Germinal center (tissue), 1 donor: ENCODE data around the gene TYMP.
"Not testable (repeated sequence)": the region's sequence is repeated elsewhere in the genome, so short reads cannot be mapped to it uniquely, and the experiment has no call there.

ENCODE experiments used
- DNase-seq: peaks from one replicate; pipeline ENCODE4 v3.0.0; 2012; ENCODE audit warnings: mixed read lengths, low spot score

TYMP gene

GRCh38 chr22:50524676-50525103, 5.1 kb downstream of the TYMP start:
- DNase-seq, result no peak

GRCh38 chr22:50523806-50524675, 5.8 kb downstream of the TYMP start:
- no peak for DNase-seq

- DNase-seq, result no peak
Measured at GRCh38 chr22:50523458-50523805, 6.4 kb downstream of the TYMP start.

GRCh38 chr22:50522806-50523438, 6.9 kb downstream of the TYMP start:
- DNase-seq, result no peak

GRCh38 chr22:50522208-50522805, 7.5 kb downstream of the TYMP start:
- no peak for DNase-seq

GRCh38 chr22:50521710-50522109, 8.1 kb downstream of the TYMP start:
- DNase-seq, result no peak

GRCh38 chr22:50520826-50521453, 8.9 kb downstream of the TYMP start:
- no peak for DNase-seq

- DNase-seq, result not testable (repeated sequence)
Measured at GRCh38 chr22:50520184-50520583, 9.6 kb downstream of the TYMP start.

GRCh38 chr22:50519151-50519550, 10.7 kb downstream of the TYMP start:
- no peak for DNase-seq

- DNase-seq, result no peak
Measured at GRCh38 chr22:50518606-50519005, 11.2 kb downstream of the TYMP start.

GRCh38 chr22:50517495-50518260, 12.1 kb downstream of the TYMP start:
- no peak for DNase-seq

GRCh38 chr22:50516891-50517290, 12.9 kb downstream of the TYMP start:
- no peak for DNase-seq

- no peak for DNase-seq
Measured at GRCh38 chr22:50516068-50516467, 13.7 kb downstream of the TYMP start.

GRCh38 chr22:50513175-50513574, 16.6 kb downstream of the TYMP start:
- DNase-seq, result no peak

GRCh38 chr22:50508897-50509296, 20.9 kb downstream of the TYMP start:
- no peak for DNase-seq

- peak; percentile 100 for DNase-seq
Measured at GRCh38 chr22:50507991-50508884, 21.6 kb downstream of the TYMP start, which contains the start of gene NCAPH2. TSS of gene NCAPH2 (plus strand) at chr22:50508224. CDS start at chr22:50508338, 114 bp downstream.

GRCh38 chr22:50507421-50507990, 22.3 kb downstream of the TYMP start, which contains the start of gene LMF2:
TSS of gene LMF2 (minus strand) at chr22:50507702. CDS start at chr22:50507675, 27 bp downstream.
- DNase-seq, result peak; percentile 96

GRCh38 chr22:50506611-50507420, 23.0 kb downstream of the TYMP start:
- DNase-seq, result no peak
